HG02759 (cell line): Measurements from ENCODE around the gene KLHDC4.
"Not testable (repeated sequence)": the region's sequence is repeated elsewhere in the genome, so short reads cannot be mapped to it uniquely, and the experiment has no call there.

Experiments
- ATAC-seq: cut with Tn5 transposase; IDR thresholded peaks from one replicate; pipeline ENCODE4 v1.9.1; 2021; ENCODE audit warnings: mild to moderate bottlenecking, moderate library complexity; ENCODE audit not compliant: unreplicated experiment

The KLHDC4 gene

GRCh38 chr16:87721622-87722585 lies 43.9 kb downstream of the KLHDC4 start:
- ATAC-seq = no peak

- ATAC-seq = no peak
Measured at GRCh38 chr16:87720446-87720845, 45.3 kb downstream of the KLHDC4 start.

- not testable (repeated sequence) for ATAC-seq
Measured at GRCh38 chr16:87718831-87719230, 47.0 kb downstream of the KLHDC4 start.

- ATAC-seq = no peak
Measured at GRCh38 chr16:87715658-87716057, 50.1 kb downstream of the KLHDC4 start.

GRCh38 chr16:87715231-87715630 lies 50.6 kb downstream of the KLHDC4 start:
- ATAC-seq = no peak

- ATAC-seq = no peak
Measured at GRCh38 chr16:87713451-87714229, 52.1 kb downstream of the KLHDC4 start.

GRCh38 chr16:87712184-87712762 lies 53.5 kb downstream of the KLHDC4 start:
- no peak for ATAC-seq

- ATAC-seq = no peak
Measured at GRCh38 chr16:87710887-87711286, 54.9 kb downstream of the KLHDC4 start.

- no peak for ATAC-seq
Measured at GRCh38 chr16:87709677-87710076, 56.1 kb downstream of the KLHDC4 start.

GRCh38 chr16:87708881-87709638 lies 56.7 kb downstream of the KLHDC4 start:
- ATAC-seq = no peak

GRCh38 chr16:87707714-87708580 lies 57.8 kb downstream of the KLHDC4 start:
- ATAC-seq = no peak

- ATAC-seq = no peak
Measured at GRCh38 chr16:87707097-87707496, 58.7 kb downstream of the KLHDC4 start.

- ATAC-seq = no peak
Measured at GRCh38 chr16:87706278-87707000, 59.3 kb downstream of the KLHDC4 start.

GRCh38 chr16:87705771-87706277 lies 60.0 kb downstream of the KLHDC4 start:
- no peak for ATAC-seq

- ATAC-seq = no peak
Measured at GRCh38 chr16:87704754-87705353, 60.9 kb downstream of the KLHDC4 start.

- ATAC-seq = no peak
Measured at GRCh38 chr16:87703835-87704375, 61.9 kb downstream of the KLHDC4 start.

- no peak for ATAC-seq
Measured at GRCh38 chr16:87703071-87703470, 62.7 kb downstream of the KLHDC4 start.

GRCh38 chr16:87702325-87702811 lies 63.4 kb downstream of the KLHDC4 start:
- peak; percentile 46 for ATAC-seq
